Endometrial microvascular endothelial cells (primary cell): ENCODE results near the gene RRP1. TPM values are rescaled to one million over a fixed set of nuclear protein-coding genes. Genes with fewer than 3 reads are reported as not detected.

Experiments
- in situ Hi-C: cut with HindIII; loops from 2 replicates; pipeline ENCODE4 v1.10.0; 2017; ENCODE audit warnings: low sequenced_read_pairs, low pct_unique_long_range_greater_than_20kb; ENCODE audit errors: inconsistent ontology term
- total RNA-seq: library from RNA; depleted of rRNA; stranded (reverse); fragments of >200 nt; gene quantifications from one replicate; pipeline ENCODE4 v1.2.3, GENCODE V29; 2015; ENCODE audit errors: inconsistent ontology term

Gene RRP1
- total RNA-seq, 1 donor from 2014 or later: 61.6 TPM

DNA sequence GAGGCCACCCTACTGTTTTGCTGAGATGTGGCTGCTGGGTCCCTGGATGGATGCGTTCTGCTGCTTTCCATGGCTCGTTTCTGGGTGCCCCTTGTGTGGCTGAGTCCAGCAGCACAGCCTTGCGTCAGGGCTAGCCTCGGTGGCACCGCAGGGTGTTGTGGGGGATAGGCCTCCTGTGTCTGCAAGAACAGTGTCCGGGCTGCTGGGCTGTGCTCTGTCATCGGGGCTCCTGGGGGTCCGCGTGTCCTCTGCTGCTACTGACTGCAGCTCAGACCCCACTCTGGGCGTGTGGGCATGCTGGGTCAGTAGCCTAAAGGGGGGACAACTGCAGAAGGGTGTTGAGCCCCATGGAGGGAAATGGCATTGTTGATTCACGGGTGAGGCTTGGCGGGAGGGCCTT lies 4.9 kb downstream of the RRP1 start:
- in situ Hi-C loops: no loop called here

- in situ Hi-C loops: no loop called here
Measured at GRCh38 chr21:43794857-43795256, 5.5 kb downstream of the RRP1 start.

GRCh38 chr21:43797415-43797814 lies 8.0 kb downstream of the RRP1 start:
- in situ Hi-C loops: no loop called here

- in situ Hi-C loops: no loop called here
Measured at GRCh38 chr21:43797925-43798715, 8.7 kb downstream of the RRP1 start.

GRCh38 chr21:43799301-43799840 lies 10.0 kb downstream of the RRP1 start:
- in situ Hi-C loops: no loop called here

GRCh38 chr21:43800124-43800523 lies 10.7 kb downstream of the RRP1 start:
- in situ Hi-C loops: no loop called here

DNA sequence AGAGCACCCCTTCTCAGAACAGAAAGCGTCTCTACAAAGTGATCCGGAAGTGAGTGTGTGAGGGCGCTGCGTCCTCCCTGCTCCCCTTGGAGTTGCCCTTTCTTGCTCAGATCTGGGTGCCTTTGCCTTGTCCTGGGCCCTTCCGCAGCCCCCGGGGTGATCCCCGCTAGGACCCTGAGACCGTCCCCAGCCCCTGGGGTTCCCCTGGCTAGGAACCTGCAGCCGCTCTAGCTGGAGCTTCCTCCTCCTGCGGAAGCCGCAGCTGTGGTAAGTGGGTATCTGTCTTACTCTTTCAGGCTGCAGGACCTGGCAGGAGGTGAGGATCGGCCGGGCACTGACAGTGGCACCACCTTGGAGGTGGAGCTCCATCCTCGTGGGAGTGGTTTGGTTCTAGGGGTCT lies 11.2 kb downstream of the RRP1 start:
- in situ Hi-C loops: no loop called here

DNA sequence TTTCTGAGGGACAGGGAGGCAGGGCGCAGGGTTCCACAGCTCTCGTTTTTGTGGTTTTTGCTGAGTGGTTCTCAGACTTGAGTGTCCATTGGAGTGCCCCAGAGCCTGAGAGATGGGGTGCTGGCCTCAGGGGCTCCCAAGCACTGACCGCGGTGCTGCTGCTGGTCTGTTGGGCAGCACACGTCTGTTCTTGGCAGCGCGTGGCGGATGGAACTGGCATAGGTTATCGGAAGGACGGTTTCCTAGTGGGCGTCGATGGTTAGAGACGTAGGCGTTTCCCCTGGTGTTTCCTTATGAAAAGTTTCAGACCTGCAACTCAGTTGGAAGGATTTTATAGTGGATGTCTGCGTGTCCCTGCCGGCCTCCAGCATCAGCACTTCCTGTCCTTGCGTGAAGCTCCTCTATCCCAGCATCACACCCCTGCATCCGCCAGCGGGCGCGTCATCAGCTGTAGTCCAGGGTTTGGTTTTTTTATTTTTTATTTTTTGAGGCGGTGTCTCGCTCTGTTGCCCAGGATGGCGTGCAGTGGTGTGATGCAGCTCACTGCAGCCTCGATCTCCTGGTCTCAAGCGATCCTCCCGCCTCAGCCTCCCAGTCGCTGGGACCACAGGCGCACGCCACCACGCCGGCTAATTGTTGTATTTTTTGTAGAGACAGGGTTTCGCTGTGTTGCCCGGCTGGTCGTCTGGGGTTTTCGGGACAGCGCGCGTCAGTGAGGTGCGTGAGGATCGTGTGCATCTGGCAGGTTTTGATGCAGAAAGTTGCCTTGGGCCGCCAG lies 11.8 kb downstream of the RRP1 start:
- in situ Hi-C loops: no loop called here

DNA sequence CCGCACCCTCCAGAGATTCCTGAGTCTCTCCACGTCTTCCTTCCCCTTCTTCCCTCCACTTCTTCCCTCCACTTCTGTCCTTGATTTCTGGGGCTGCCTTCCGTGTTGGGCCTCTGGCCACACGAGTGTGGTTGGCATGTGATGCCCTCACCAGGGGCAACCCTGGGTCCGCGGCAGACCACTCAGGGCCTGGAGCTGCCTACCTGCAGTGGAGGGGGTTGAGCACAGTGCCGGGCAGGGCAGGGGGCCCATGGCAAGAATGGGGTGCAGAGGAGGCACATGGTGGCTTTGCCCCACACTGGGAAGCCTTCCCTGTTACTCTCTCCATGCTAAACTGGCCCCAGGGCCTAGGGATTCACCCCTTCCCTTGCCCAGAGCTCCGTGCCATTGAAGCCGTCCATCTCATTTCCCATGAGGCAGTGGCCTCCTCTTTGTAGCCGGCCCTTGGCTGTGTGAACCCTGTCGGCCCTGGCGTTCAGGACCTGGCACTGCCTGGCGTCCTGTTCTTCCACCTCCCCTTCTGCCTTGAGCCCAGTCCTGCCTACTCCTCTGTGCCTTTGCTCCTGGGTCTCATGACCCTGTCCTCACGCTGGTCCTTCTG lies 13.4 kb downstream of the RRP1 start:
- in situ Hi-C loops: no loop called here

DNA sequence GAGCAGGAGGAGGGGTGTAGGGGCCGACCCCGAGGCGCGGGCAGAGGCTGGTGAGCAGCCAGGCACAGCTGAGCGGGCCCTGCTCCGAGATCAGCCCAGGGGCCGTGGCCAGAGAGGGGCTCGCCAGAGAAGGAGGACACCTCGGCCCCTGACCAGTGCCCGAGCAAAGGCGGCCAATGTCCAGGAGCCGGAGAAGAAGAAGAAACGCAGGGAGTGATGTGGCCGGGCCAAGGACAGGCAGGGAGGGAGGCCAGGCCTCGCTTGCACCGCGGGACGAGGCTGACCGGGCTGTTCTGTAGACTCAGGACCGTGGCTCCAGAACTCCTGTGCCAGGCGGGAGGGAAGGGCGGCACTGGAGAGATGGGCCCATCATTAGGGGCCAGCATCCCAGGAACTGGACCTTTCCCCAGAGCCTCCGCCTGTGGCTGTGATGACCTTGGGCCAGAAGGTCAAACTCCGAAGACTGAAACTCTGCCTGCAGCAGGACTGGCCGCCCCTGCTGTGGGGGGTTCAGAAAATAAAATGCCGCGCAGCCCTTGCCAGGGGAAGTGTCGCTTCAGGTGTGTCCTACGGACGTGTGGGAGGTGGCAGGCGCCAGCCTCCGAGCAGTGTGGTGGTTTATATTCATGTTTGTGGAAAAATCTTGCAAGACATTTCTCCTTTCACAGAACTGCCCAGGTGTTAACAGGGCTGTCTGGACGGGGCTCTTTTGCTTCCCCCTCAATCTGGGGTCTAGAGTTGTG lies 14.4 kb downstream of the RRP1 start:
- in situ Hi-C loops: no loop called here

DNA sequence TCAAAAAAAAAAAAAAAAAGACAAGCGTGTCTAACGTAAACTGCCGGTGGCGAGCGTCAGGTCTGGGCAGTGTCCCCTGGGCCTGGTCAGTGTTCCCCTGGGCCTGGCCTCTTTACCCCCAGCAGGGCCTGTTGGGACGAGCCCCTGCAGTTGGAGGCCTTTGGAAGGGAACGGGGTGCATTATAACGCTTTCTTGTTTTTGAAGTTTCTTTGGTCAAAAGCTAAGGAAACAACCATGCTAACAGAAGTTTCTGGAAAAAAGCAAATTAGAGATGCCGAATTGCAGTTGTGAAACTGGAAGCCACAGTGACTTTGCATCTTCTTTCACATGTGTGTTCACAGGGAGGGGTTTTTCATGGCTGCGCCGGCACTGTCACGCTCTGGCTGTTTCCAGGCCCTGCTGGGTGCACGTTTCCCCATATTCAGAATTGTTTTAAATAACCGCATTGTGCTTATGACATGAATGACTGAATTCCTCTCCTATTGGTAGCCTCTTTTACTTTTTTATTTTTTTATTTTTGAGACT lies 16.0 kb downstream of the RRP1 start:
- in situ Hi-C loops: no loop called here

GRCh38 chr21:43806017-43806710 lies 16.8 kb downstream of the RRP1 start:
- in situ Hi-C loops: no loop called here

DNA sequence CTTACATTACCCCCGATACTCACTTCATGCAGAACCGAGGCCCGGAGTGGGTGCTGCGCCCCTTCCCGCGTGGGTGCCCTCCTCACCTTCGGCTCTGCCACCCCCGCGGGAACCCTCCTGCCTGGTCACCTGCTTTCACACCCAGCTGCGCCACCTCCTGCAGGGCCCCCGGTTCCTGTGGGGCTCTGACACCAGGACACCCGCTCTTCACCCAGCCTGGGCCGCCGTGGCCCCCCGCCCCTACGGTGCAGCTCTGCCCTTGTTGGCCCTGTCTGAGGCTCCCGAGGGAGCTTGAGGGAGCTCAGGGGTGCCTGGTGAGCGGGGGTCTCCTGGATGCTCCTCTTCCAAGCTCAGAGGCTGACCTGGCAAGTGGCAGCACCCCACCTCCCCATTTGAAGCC lies 19.0 kb downstream of the RRP1 start:
- in situ Hi-C loops: no loop called here

DNA sequence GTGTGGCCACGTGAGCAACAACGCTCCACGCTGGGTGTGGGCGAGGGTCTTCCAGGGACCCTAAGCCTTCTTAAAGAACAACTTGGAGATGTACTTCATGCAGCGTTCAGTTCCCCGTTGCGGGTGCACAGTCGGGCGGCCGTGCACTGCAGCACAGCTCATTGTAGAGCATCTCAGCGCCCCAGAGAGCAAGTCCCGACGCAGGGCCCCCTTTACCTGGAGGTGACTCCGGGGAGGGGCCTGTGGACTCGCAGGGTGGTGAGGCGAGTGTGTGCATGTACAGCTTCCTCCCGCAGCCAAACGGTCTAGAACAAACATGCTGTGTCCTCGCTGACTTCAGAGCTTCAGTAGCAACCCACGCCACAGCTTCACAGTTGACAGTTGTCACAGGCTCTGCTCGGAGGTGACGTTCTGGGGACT lies 19.5 kb downstream of the RRP1 start:
- in situ Hi-C loops: no loop called here

DNA sequence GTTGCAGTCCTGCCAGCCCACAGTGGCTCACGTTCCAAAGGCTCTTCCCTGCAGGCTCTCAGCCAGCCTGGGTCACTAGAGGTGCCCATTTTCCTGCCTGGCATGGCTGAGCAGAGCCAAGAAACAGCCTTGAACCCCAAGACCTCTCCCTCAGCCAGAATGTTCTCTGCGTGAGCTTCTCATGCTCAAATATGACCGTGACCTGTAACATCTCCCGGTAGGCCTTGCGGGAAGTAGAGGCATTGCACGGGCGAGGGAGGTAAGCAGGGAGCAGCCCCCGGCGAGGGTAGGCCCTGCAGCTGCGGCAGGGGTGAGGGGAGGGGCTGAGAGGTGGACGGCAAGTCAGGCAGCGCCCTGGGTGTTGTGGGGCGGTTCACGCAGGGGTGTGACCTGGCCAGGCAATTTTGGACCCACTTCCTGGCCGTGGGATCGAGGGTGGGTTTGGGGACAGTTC lies 20.0 kb downstream of the RRP1 start:
- in situ Hi-C loops: no loop called here

DNA sequence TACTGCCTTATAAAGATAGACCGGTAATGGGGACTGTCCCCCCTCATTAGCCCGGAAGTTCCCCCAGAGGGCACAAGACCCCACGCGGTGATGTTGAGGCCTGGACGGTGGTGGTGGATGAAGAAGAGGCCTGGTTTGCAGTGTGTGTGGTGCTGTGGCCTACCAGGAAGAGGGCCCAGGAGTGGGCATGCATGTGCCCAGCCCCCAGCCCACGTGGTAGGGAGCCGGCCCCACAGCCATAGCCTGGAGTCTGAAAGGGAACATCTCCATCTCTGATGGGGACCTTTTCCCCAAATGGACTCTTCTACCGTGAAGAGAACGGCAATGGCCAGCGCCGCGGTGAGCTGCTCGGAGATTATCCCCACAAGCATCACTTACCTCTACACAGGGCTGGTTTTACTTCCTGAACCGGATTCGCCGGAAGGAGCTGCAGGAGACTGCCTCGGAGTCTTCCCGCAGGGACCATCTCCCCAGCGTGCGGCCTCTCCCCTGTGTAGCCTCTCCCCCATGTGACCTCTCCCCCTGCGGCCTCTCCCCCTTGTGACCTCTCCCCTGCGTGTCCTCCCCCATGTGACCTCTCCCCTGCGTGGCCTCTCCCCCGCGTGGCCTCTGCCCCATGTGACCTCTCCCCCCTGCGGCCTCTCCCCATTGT lies 20.6 kb downstream of the RRP1 start:
- in situ Hi-C loops: no loop called here

DNA sequence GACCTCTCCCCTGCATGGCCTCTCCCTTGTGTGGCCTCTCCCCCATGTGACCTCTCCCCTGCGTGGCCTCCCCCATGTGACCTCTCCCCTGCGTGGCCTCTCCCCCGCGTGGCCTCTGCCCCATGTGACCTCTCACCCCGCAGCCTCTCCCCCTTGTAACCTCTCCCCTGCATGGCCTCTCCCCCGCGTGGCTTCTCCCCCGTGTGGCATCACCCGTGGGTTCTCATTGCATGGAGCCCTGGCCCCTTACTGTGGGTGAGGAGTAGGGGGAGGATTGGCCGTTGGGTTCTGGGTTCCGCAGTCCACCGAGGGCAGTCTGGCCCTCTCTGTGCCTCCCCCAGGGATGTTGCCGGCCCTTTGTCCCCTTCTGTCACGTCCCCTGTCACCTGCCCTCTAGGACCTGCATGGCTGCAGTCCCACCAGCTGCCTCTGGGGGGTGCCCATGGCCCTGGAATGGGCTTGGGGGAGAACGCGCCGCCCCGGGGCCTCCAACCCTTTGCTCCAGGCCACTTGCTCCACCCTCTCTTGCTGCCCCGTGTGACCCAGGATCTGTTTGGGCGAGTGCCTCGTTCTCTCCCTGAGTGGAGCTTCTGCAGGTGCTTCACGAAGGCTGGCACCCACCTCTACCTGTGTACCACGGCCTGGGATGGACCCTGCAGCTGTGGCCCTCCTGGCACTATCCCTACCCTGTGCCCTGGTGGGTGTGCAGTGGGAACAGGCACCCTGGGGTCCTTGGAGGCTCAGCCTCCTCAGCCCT lies 21.3 kb downstream of the RRP1 start:
- in situ Hi-C loops: no loop called here
